IPS DF 6.9 (cell line): ENCODE data around the gene EXOC3L4.
A peak's percentile ranks its signal among the peaks of the same experiment; 100 is the strongest.
"Not testable (repeated sequence)": the region's sequence is repeated elsewhere in the genome, so short reads cannot be mapped to it uniquely, and the experiment has no call there.

ENCODE experiments used
- DNase-seq: peaks from one replicate; pipeline ENCODE4 v3.0.0-alpha.2; 2013; ENCODE audit warnings: low read depth, low spot score
- H3K27ac ChIP-seq: one replicate; pipeline ENCODE4 v1.5.1; 2013; ENCODE audit warnings: low read length, control low read depth
- H3K27me3 ChIP-seq: 2 replicates; pipeline ENCODE4 v1.6.1; 2013; ENCODE audit warnings: mild to moderate bottlenecking, low read length; ENCODE audit not compliant: control insufficient read depth, insufficient read depth
- H3K36me3 ChIP-seq: 2 replicates; pipeline ENCODE4 v1.6.1; 2013; ENCODE audit warnings: low read length; ENCODE audit not compliant: control insufficient read depth, insufficient read depth
- H3K4me1 ChIP-seq: 2 replicates; pipeline ENCODE4 v1.6.1; 2013; ENCODE audit warnings: low read length; ENCODE audit not compliant: control insufficient read depth, insufficient read depth
- H3K4me3 ChIP-seq: 2 replicates; pipeline ENCODE4 v1.5.1; 2013; ENCODE audit warnings: mild to moderate bottlenecking, low read length
- H3K9me3 ChIP-seq: 2 replicates; pipeline ENCODE4 v1.6.1; 2013; ENCODE audit warnings: low read length, inconsistent platforms; ENCODE audit not compliant: control insufficient read depth, insufficient read depth
- WGBS: extraction: QIAGEN DNeasy Blood & Tissue Kit; methylation state at CpG from one replicate; pipeline ENCODE4 v1.1.7; 2013; ENCODE audit warnings: mixed read lengths, missing lambda C conversion rate; ENCODE audit not compliant: insufficient read length, insufficient coverage; 5-methylcytosine and 5-hydroxymethylcytosine counted together

Gene EXOC3L4

DNA sequence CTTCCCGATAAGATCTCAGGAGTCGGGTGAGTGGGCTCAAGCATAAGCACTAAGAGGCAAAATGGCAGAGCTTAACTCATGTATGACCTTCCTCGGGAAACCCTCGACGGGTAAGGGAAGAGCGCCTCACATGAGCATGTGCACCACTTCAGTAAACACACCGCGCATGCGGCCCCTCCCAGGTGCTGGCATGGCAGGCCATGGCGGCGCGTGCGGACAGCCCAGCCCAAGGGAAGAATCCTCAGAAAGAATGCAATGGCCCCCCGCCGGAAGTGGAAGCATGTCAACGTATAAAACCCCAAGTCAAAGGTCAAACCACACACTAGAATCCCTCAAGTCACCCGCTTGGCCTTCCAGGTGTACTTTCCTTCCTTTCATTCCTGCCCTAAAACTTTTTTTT, 22.1 kb downstream of the EXOC3L4 start:
- Histone ChIP-seq H3K27me3 (no peaks in the 10 kb centered on the region), H3K4me1 (peaks cover 6% of the 10 kb centered on the region), H3K9me3 (no peaks in the 10 kb centered on the region), H3K27ac (no peak overlapping the region), H3K36me3 (no peaks in the 10 kb centered on the region), H3K4me3 (no peak overlapping the region)
- no peak for DNase-seq
- WGBS = no CpG with 5 or more reads among the region's 17 CpGs

GRCh38 chr14:103117499-103117898, 23.0 kb downstream of the EXOC3L4 start:
- H3K36me3 ChIP-seq, H3K27ac ChIP-seq, H3K4me3 ChIP-seq, DNase-seq, H3K27me3 ChIP-seq, H3K9me3 ChIP-seq, H3K4me1 ChIP-seq: not testable (repeated sequence)
- WGBS = no CpG with 5 or more reads among the region's 7 CpGs

GRCh38 chr14:103118018-103118662, 23.6 kb downstream of the EXOC3L4 start:
- Histone ChIP-seq H3K27me3 (no peaks in the 10 kb centered on the region), H3K27ac (no peak overlapping the region), H3K4me3 (no peak overlapping the region), H3K4me1 (peaks cover 5% of the 10 kb centered on the region; the same call in 1 of the 2 replicates), H3K36me3 (no peaks in the 10 kb centered on the region), H3K9me3 (no peaks in the 10 kb centered on the region)
- no CpG with 5 or more reads among the region's 10 CpGs for WGBS
- no peak for DNase-seq

GRCh38 chr14:103118663-103119404, 24.3 kb downstream of the EXOC3L4 start:
- H3K9me3 ChIP-seq = no peaks in the 10 kb centered on the region
- WGBS = no CpG with 5 or more reads among the region's 9 CpGs
- peaks cover 5% of the 10 kb centered on the region; the same call in 1 of the 2 replicates for H3K4me1 ChIP-seq
- no peaks in the 10 kb centered on the region for H3K27me3 ChIP-seq
- no peak overlapping the region for H3K4me3 ChIP-seq
- no peak for DNase-seq
- no peak overlapping the region for H3K27ac ChIP-seq
- no peaks in the 10 kb centered on the region for H3K36me3 ChIP-seq

DNA sequence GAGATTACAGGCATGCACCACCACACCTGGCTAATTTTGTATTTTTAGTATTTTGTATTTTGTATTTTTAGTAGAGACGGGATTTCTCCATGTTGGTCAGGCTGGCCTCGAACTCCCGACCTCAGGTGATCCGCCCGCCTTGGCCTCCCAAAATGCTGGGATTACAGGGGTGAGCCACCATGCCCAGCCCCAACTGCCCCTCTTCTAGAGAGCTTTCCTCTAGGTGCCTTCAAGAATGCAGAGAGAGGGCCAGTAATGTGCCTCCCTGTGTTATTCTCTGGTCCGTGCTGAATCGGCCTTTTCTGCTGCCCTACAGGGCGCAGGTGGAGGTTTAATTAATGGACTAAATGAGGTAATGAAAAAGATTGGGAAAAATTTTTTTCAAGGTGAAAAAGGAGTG, 25.0 kb downstream of the EXOC3L4 start:
- not testable (repeated sequence) for H3K36me3 ChIP-seq, DNase-seq, H3K27ac ChIP-seq, H3K4me1 ChIP-seq, H3K27me3 ChIP-seq, H3K9me3 ChIP-seq, H3K4me3 ChIP-seq
- WGBS = no CpG with 5 or more reads among the region's 8 CpGs

GRCh38 chr14:103121121-103121845, 26.8 kb downstream of the EXOC3L4 start:
- Histone ChIP-seq H3K27ac (no peak overlapping the region), H3K9me3 (no peaks in the 10 kb centered on the region), H3K27me3 (no peaks in the 10 kb centered on the region), H3K36me3 (no peaks in the 10 kb centered on the region), H3K4me3 (no peak overlapping the region), H3K4me1 (peaks cover 5% of the 10 kb centered on the region; the same call in 1 of the 2 replicates)
- WGBS = no CpG with 5 or more reads among the region's 18 CpGs
- no peak for DNase-seq

DNA sequence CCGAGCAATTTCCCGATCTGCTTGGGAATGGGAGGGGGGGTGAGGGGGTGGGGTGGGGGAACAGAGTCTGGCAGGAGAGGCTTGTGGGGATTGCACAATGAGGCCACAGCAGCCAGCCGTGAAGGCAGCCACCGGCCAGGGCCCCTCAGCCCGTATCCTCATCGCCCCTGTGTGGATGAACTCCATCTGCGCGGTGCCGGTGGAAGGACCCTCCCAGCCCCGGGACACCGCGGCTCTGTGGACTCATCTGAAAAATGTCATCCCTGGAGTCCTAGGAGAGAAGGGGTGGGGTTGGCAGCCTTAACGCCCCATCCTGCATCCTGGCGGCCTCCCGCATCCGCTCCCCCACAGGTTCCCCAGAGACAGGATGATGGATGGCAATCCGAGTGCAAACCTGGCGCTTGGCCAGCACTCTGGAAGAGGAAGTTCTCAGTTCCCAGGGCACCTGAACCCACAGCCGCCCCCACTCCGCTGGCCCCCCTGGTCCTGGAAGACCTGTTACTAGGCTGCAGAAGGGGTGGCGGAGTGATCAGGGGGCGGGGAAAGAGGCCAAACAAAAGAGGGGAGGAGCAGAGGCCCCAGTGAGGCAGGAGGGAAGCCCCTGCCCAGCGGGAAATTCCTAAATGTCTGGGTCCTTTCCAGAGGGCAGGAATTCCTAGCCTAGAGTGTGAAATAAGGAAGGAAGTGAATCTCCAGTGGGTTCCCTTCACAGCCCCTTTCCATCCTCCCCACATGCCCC, 27.5 kb downstream of the EXOC3L4 start:
- no peaks in the 10 kb centered on the region for H3K36me3 ChIP-seq
- H3K4me1 ChIP-seq = peaks cover 8% of the 10 kb centered on the region; the same call in 1 of the 2 replicates
- WGBS = no CpG with 5 or more reads among the region's 23 CpGs
- H3K27ac ChIP-seq = no peak overlapping the region
- no peak for DNase-seq
- H3K27me3 ChIP-seq = no peaks in the 10 kb centered on the region
- no peak overlapping the region; the same call in 1 of the 2 replicates for H3K4me3 ChIP-seq
- H3K9me3 ChIP-seq = no peaks in the 10 kb centered on the region

- no CpG with 5 or more reads among the region's 15 CpGs for WGBS
- DNase-seq = no peak
- Histone ChIP-seq H3K9me3 (no peaks in the 10 kb centered on the region), H3K27ac (no peak overlapping the region), H3K4me3 (peak overlapping the region; percentile 27; the same call in 1 of the 2 replicates), H3K36me3 (no peaks in the 10 kb centered on the region), H3K27me3 (no peaks in the 10 kb centered on the region; the same call in 1 of the 2 replicates), H3K4me1 (peaks cover 9% of the 10 kb centered on the region; the same call in 1 of the 2 replicates)
These were observed 28.0 kb downstream of the EXOC3L4 start for GRCh38 chr14:103122585-103122946.

GRCh38 chr14:103122947-103123633, 28.6 kb downstream of the EXOC3L4 start, which contains the start of gene TNFAIP2:
TNFAIP2 (plus strand) TSS chr14:103123461; CDS start chr14:103126458, 2,997 bp downstream.
- H3K4me3 ChIP-seq = peak within 1 kb of the TSS; percentile 28; the same call in 1 of the 2 replicates
- no peak for DNase-seq

More at GRCh38 chr14:103122947-103123633, 28.6 kb downstream of the EXOC3L4 start, which contains the start of gene TNFAIP2:
- Histone ChIP-seq H3K27ac (no peak within 1 kb of the TSS), H3K27me3 (no peaks in the 10 kb centered on the region; the same call in 1 of the 2 replicates), H3K36me3 (no peaks in the 10 kb centered on the region), H3K4me1 (peaks cover 9% of the 10 kb centered on the region; the same call in 1 of the 2 replicates), H3K9me3 (no peaks in the 10 kb centered on the region)
- no CpG with 5 or more reads among the region's 74 CpGs for WGBS
